ENCODE data around the gene SP6. TPM values are rescaled to one million over a fixed set of nuclear protein-coding genes. Genes with fewer than 3 reads are reported as not detected.
A peak's percentile ranks its signal among the peaks of the same experiment; 100 is the strongest.

Gene SP6
- total RNA-seq, 1 experiment from 2014 or later: not detected

DNA sequence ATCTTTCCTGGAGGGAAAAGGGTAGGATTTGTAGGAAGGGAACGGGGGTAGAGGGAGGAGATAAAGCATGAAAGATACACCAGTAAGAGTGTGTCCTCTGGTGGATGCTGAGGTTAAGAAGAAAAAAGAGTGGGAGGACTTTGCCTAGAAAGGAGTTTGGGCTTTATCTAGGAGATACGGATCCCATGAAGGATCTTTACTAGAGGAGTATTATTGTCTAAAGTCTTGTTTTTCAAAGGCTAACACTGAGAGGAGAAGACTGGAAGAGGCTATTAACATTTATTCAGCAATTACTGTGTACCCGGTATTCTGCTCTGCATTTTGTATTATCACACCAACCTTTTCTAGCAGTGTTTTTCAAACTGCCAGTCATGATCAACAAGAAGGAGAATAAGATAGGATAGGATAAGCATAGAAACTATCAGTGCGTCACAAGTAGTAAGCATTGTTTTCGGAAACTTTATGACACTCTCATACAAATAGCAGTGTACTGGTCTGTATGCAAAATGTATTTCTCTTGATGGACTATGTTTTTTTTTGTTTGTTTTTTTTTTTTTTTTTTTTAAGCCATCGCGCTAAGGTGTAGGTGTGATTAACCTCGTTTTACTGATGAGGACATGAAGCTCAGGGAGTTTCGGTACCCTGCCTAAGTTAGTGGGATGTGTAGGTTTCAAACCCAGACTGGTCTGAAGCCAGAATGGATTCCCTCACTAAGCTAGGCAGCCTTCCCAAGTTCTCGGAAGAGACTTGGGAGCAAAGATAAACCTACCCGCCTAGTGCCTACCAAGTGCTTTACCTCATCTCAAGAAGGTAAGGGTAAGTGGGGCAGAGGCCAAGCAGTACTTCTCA lies 43.8 kb upstream of the SP6 start:
- peaks cover 40% of the 10 kb centered on the region for H3K4me1 ChIP-seq (ENCODE audit: low read length)
- H3K79me2 ChIP-seq (ENCODE audit: low read length): peaks cover 37% of the 10 kb centered on the region
- H3K36me3 ChIP-seq (ENCODE audit: insufficient read depth, low read length): peaks cover 11% of the 10 kb centered on the region; the same call in 1 of the 2 replicates
- H3K9ac ChIP-seq (ENCODE audit: low read length): peak overlapping the region; percentile 79
- H3K4me2 ChIP-seq (ENCODE audit: low read depth, low read length, poor library complexity, severe bottlenecking): peak overlapping the region; percentile 79
- no peaks in the 10 kb centered on the region for H4K20me1 ChIP-seq (ENCODE audit: insufficient read depth, low read depth, low read length)
- peak overlapping the region; percentile 82 for H3K4me3 ChIP-seq (ENCODE audit: low read length)
- H2AFZ ChIP-seq (ENCODE audit: low read length): peak overlapping the region; percentile 10; the same call in 1 of the 2 replicates
- no peaks in the 10 kb centered on the region for H3K9me2 ChIP-seq (replicated peaks; ENCODE audit: insufficient read depth, low read length)
- no peak for DNase-seq
- H3K9me3 ChIP-seq (ENCODE audit: low read length): no peaks in the 10 kb centered on the region
- H3K27me3 ChIP-seq (ENCODE audit: low read length): no peaks in the 10 kb centered on the region
- peak overlapping the region; percentile 24; the same call in 1 of the 2 replicates for H3K27ac ChIP-seq (ENCODE audit: low read length)

GRCh38 chr17:47891545-47892088 lies 40.7 kb upstream of the SP6 start:
- no peak overlapping the region for H3K9ac ChIP-seq (ENCODE audit: low read length)

DNA sequence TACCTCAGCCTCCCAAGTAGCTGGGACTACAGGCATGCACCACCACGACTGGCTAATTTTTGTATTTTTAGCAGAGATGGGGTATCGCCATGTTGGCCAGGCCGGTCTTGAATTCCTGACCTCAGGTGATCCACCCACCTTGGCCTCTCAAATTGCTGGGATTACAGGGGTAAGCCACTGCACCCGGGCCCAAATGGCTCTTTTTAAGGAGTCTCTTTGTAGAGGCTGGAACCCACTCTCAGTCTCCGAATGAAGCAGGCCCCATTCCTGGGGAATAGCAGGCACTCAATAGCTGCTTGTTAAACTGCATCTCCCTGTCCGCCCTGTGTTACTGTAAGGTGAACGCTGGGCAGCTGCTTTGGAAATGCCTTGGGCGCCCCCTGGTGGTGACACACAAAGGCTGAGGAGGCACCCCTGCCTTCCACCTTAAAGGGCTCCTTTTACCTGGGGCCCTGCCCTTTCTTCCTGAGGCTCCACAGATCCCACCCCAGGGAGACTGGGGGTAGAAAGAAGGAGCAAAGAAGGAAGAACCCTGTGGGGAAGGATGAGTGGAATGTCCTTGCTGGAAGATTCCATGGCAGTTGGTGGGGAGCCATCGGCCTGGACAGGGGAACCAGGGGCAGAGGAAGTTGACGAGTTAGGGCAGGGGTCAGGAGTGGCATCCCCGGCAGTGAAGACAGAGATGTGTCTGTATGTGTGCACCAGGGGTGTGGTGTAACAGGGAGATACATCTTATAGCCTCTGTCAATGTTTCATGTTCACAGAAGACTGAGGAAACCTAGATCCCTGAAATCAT lies 39.0 kb upstream of the SP6 start:
- no peak overlapping the region for H3K4me2 ChIP-seq (ENCODE audit: low read depth, low read length, poor library complexity, severe bottlenecking)
- peaks cover under 1% of the 10 kb centered on the region; the same call in 1 of the 2 replicates for H3K79me2 ChIP-seq (ENCODE audit: low read length)
- peaks cover 16% of the 10 kb centered on the region for H3K4me1 ChIP-seq (ENCODE audit: low read length)
- no peaks in the 10 kb centered on the region for H3K36me3 ChIP-seq (ENCODE audit: insufficient read depth, low read length)
- no peak overlapping the region for H3K27ac ChIP-seq (ENCODE audit: low read length)
- no peak overlapping the region for H3K9ac ChIP-seq (ENCODE audit: low read length)
- H3K27me3 ChIP-seq (ENCODE audit: low read length): no peaks in the 10 kb centered on the region
- no peak overlapping the region for H3K4me3 ChIP-seq (ENCODE audit: low read length)
- no peak overlapping the region for H2AFZ ChIP-seq (ENCODE audit: low read length)
- no peaks in the 10 kb centered on the region for H3K9me3 ChIP-seq (ENCODE audit: low read length)
- no peaks in the 10 kb centered on the region for H3K9me2 ChIP-seq (replicated peaks; ENCODE audit: insufficient read depth, low read length)
- DNase-seq: peak; percentile 94
- H4K20me1 ChIP-seq (ENCODE audit: insufficient read depth, low read depth, low read length): no peaks in the 10 kb centered on the region

More at GRCh38 chr17:47891545-47892088, 40.7 kb upstream of the SP6 start:
- H3K4me1 ChIP-seq (ENCODE audit: low read length): peaks cover 17% of the 10 kb centered on the region
- DNase-seq: no peak
- H3K27ac ChIP-seq (ENCODE audit: low read length): no peak overlapping the region
- H3K79me2 ChIP-seq (ENCODE audit: low read length): peaks cover 6% of the 10 kb centered on the region
- H2AFZ ChIP-seq (ENCODE audit: low read length): no peak overlapping the region
- H3K4me2 ChIP-seq (ENCODE audit: low read depth, low read length, poor library complexity, severe bottlenecking): no peak overlapping the region
- H3K9me2 ChIP-seq (replicated peaks; ENCODE audit: insufficient read depth, low read length): no peaks in the 10 kb centered on the region
- H3K27me3 ChIP-seq (ENCODE audit: low read length): no peaks in the 10 kb centered on the region
- no peaks in the 10 kb centered on the region for H3K36me3 ChIP-seq (ENCODE audit: insufficient read depth, low read length)
- H4K20me1 ChIP-seq (ENCODE audit: insufficient read depth, low read depth, low read length): no peaks in the 10 kb centered on the region
- no peak overlapping the region for H3K4me3 ChIP-seq (ENCODE audit: low read length)
- no peaks in the 10 kb centered on the region for H3K9me3 ChIP-seq (ENCODE audit: low read length)

- Histone ChIP-seq H3K9me2 (replicated peaks; ENCODE audit: insufficient read depth, low read length) (no peaks in the 10 kb centered on the region), H3K9ac (ENCODE audit: low read length) (no peak overlapping the region), H3K27ac (ENCODE audit: low read length) (no peak overlapping the region), H3K79me2 (ENCODE audit: low read length) (no peaks in the 10 kb centered on the region), H3K4me3 (ENCODE audit: low read length) (no peak overlapping the region), H3K9me3 (ENCODE audit: low read length) (no peaks in the 10 kb centered on the region), H3K4me2 (ENCODE audit: low read depth, low read length, poor library complexity, severe bottlenecking) (no peak overlapping the region), H3K27me3 (ENCODE audit: low read length) (no peaks in the 10 kb centered on the region), H3K4me1 (ENCODE audit: low read length) (no peaks in the 10 kb centered on the region), H4K20me1 (ENCODE audit: insufficient read depth, low read depth, low read length) (no peaks in the 10 kb centered on the region), H3K36me3 (ENCODE audit: insufficient read depth, low read length) (no peaks in the 10 kb centered on the region), H2AFZ (ENCODE audit: low read length) (no peak overlapping the region)
- DNase-seq: no peak
Measured at GRCh38 chr17:47888293-47888692, 37.3 kb upstream of the SP6 start.

DNA sequence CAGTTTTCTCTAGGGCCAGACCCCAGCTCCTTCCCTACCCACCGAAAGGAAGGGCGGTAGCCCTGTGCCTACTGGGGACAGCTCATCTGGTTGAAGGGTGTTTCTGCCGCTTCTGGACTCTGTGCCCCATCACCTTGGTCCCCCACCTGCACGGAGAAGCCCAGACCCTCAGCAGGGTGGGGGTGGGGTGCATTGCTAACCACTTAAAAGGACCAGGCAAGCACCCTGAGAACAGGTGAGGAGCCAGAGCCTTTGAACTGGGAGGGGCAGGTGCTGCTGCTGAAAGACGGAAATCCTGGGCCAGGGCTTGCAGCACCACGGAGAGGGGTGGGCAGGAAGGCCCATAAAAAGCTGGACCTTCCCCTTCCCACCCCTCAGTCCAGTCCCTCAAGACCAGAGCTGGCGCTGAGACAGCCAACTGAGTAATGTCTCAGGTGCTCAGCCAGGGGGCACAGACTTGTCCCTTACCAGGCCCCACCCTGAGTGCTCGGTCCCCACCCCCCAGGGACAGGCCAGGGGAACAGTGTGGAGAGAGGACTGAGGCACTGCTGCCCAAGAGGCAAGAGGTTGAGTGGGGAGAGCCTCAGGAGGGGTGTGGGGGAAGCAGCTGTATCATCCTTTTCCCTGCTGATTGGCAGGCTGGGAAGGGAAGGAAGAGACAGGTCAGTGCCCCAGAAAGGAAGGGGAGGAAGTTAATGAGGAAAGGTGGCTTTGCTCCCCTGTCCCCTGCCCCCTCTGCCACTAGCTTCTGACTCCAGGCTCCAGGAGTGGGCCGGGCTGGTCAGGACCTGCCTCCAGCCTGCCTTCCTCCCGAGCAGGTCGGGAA lies 34.2 kb upstream of the SP6 start:
- Histone ChIP-seq H2AFZ (ENCODE audit: low read length) (no peak overlapping the region), H4K20me1 (ENCODE audit: insufficient read depth, low read depth, low read length) (no peaks in the 10 kb centered on the region), H3K4me1 (ENCODE audit: low read length) (no peaks in the 10 kb centered on the region), H3K4me3 (ENCODE audit: low read length) (no peak overlapping the region), H3K9ac (ENCODE audit: low read length) (no peak overlapping the region), H3K4me2 (ENCODE audit: low read depth, low read length, poor library complexity, severe bottlenecking) (no peak overlapping the region), H3K9me2 (replicated peaks; ENCODE audit: insufficient read depth, low read length) (no peaks in the 10 kb centered on the region), H3K36me3 (ENCODE audit: insufficient read depth, low read length) (no peaks in the 10 kb centered on the region), H3K79me2 (ENCODE audit: low read length) (no peaks in the 10 kb centered on the region), H3K9me3 (ENCODE audit: low read length) (no peaks in the 10 kb centered on the region), H3K27ac (ENCODE audit: low read length) (no peak overlapping the region), H3K27me3 (ENCODE audit: low read length) (no peaks in the 10 kb centered on the region)
- no peak for DNase-seq

DNA sequence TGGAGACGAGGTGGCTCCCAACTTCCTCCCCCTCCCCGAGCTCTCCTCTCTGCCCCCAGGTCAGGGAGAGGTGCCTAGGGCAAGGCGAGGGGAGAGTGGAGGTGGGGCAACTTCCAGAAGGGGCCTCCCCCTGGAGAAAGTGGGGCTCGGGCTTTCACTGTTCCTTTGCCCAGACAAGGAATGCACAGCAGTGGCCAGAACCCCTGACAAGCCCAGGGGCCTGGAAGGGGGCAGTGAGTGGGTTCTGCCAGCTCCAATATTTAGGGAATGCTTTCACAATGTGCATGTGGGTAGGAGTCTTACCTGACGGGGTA lies 33.4 kb upstream of the SP6 start:
- H3K79me2 ChIP-seq (ENCODE audit: low read length): no peaks in the 10 kb centered on the region
- no peaks in the 10 kb centered on the region for H3K9me2 ChIP-seq (replicated peaks; ENCODE audit: insufficient read depth, low read length)
- H3K4me3 ChIP-seq (ENCODE audit: low read length): no peak overlapping the region
- no peak overlapping the region for H3K9ac ChIP-seq (ENCODE audit: low read length)
- H3K27ac ChIP-seq (ENCODE audit: low read length): no peak overlapping the region
- no peak overlapping the region for H2AFZ ChIP-seq (ENCODE audit: low read length)
- no peak overlapping the region for H3K4me2 ChIP-seq (ENCODE audit: low read depth, low read length, poor library complexity, severe bottlenecking)
- no peaks in the 10 kb centered on the region for H3K27me3 ChIP-seq (ENCODE audit: low read length)
- H3K9me3 ChIP-seq (ENCODE audit: low read length): no peaks in the 10 kb centered on the region
- H4K20me1 ChIP-seq (ENCODE audit: insufficient read depth, low read depth, low read length): no peaks in the 10 kb centered on the region
- DNase-seq: no peak
- no peaks in the 10 kb centered on the region for H3K36me3 ChIP-seq (ENCODE audit: insufficient read depth, low read length)
- no peaks in the 10 kb centered on the region for H3K4me1 ChIP-seq (ENCODE audit: low read length)

GRCh38 chr17:47883589-47884426 lies 32.8 kb upstream of the SP6 start:
- Histone ChIP-seq H3K27me3 (ENCODE audit: low read length) (no peaks in the 10 kb centered on the region), H4K20me1 (ENCODE audit: insufficient read depth, low read depth, low read length) (no peaks in the 10 kb centered on the region), H2AFZ (ENCODE audit: low read length) (no peak overlapping the region), H3K79me2 (ENCODE audit: low read length) (no peaks in the 10 kb centered on the region), H3K4me2 (ENCODE audit: low read depth, low read length, poor library complexity, severe bottlenecking) (no peak overlapping the region), H3K36me3 (ENCODE audit: insufficient read depth, low read length) (no peaks in the 10 kb centered on the region), H3K4me3 (ENCODE audit: low read length) (no peak overlapping the region), H3K27ac (ENCODE audit: low read length) (no peak overlapping the region), H3K9me2 (replicated peaks; ENCODE audit: insufficient read depth, low read length) (no peaks in the 10 kb centered on the region), H3K9ac (ENCODE audit: low read length) (no peak overlapping the region), H3K4me1 (ENCODE audit: low read length) (no peaks in the 10 kb centered on the region), H3K9me3 (ENCODE audit: low read length) (no peaks in the 10 kb centered on the region)
- no peak for DNase-seq
